ENCODE results near the gene MMAB. TPM values are rescaled to one million over a fixed set of nuclear protein-coding genes. Genes with fewer than 3 reads are reported as not detected.

Gene MMAB
- total RNA-seq, 1 experiment from 2014 or later = 24.3 TPM

DNA sequence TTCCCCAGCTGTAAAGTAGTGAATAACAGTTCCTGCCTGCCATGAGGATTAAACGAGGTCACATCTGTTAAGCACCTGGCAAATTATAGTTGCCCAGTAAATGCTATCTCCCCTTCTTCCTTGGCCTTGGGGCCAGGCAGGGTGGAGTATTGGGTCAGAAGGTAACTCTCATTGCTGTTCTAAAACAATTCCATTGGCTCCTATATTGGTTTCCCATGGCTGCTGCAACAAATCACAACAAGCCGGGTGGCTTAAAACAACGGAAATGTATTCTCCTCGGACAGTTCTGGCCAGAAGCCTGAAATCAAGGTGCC lies 31.9 kb downstream of the MMAB start:
- no peak for DNase-seq
- 0 out of 4 replicates have a peak, but pooled peaks cover 4 to 6% of the 10 kb centered on the region in 2 experiments for H3K4me1 Mint-ChIP-seq
- H3K79me2 ChIP-seq (ENCODE audit: insufficient read depth, low read length) = no peaks in the 10 kb centered on the region
- H3K9ac ChIP-seq (ENCODE audit: extremely low read depth, insufficient read length, low read length) = no peak overlapping the region
- no peak overlapping the region for H3T11ph ChIP-seq (ENCODE audit: low read length)
- H3K4me3 Mint-ChIP-seq = no peak overlapping the region
- H4K91ac ChIP-seq (ENCODE audit: insufficient read length, low read depth, low read length) = no peak overlapping the region
- H3K23ac ChIP-seq (ENCODE audit: insufficient read length, low read depth, low read length) = no peak overlapping the region
- H2AK5ac ChIP-seq (ENCODE audit: insufficient read length, low read length) = no peak overlapping the region
- no peaks in the 10 kb centered on the region for H3K79me1 ChIP-seq (ENCODE audit: insufficient read depth, low read depth, low read length, poor library complexity, severe bottlenecking)
- H3K4me2 ChIP-seq (ENCODE audit: insufficient read depth, insufficient read length, low read length) = no peak overlapping the region
- no peak overlapping the region for H2BK15ac ChIP-seq (ENCODE audit: low read depth, low read length)
- no peaks in the 10 kb centered on the region for H3K9me3 ChIP-seq (ENCODE audit: control insufficient read depth, low read depth, low read length)
- H3K27ac ChIP-seq (ENCODE audit: insufficient read length, low read depth, low read length) = no peak overlapping the region
- H3K23me2 ChIP-seq (ENCODE audit: insufficient read length, low read depth, low read length, poor library complexity, severe bottlenecking) = no peaks in the 10 kb centered on the region
- no peak overlapping the region for H3K18ac ChIP-seq (ENCODE audit: insufficient read length, low read depth, low read length)
- no peak overlapping the region for H2BK120ac ChIP-seq (ENCODE audit: low read depth, low read length, poor library complexity, severe bottlenecking)
- H2BK5ac ChIP-seq (ENCODE audit: insufficient read length, low read length) = no peak overlapping the region
- H4K5ac ChIP-seq (ENCODE audit: insufficient read length, low read depth, low read length) = no peak overlapping the region
- H3K4ac ChIP-seq (ENCODE audit: low read depth, low read length) = no peak overlapping the region
- H2BK20ac ChIP-seq (ENCODE audit: low read depth, low read length, poor library complexity, severe bottlenecking) = no peak overlapping the region
- TF ChIP-seq, protein P1, sequence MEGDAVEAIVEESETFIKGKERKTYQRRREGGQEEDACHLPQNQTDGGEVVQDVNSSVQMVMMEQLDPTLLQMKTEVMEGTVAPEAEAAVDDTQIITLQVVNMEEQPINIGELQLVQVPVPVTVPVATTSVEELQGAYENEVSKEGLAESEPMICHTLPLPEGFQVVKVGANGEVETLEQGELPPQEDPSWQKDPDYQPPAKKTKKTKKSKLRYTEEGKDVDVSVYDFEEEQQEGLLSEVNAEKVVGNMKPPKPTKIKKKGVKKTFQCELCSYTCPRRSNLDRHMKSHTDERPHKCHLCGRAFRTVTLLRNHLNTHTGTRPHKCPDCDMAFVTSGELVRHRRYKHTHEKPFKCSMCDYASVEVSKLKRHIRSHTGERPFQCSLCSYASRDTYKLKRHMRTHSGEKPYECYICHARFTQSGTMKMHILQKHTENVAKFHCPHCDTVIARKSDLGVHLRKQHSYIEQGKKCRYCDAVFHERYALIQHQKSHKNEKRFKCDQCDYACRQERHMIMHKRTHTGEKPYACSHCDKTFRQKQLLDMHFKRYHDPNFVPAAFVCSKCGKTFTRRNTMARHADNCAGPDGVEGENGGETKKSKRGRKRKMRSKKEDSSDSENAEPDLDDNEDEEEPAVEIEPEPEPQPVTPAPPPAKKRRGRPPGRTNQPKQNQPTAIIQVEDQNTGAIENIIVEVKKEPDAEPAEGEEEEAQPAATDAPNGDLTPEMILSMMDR (conservative IDR thresholded peaks at IDR 0.05) = no peak
- no peak overlapping the region for H2AFZ ChIP-seq (ENCODE audit: low read length)
- WGBS (ENCODE audit: extremely low coverage, insufficient read length, low lambda C conversion rate) = no CpG with 5 or more reads among the region's 4 CpGs
- no peaks in the 10 kb centered on the region for H3K36me3 Mint-ChIP-seq (ENCODE audit: insufficient read depth in 1 of 3, low read depth in 3 of 3)
- no peaks in the 10 kb centered on the region for H3K27me3 ChIP-seq (ENCODE audit: insufficient read depth, low read length)
- H4K20me1 ChIP-seq (ENCODE audit: control insufficient read depth, insufficient read depth, insufficient read length) = no peaks in the 10 kb centered on the region
- H3K27me3 Mint-ChIP-seq (ENCODE audit: low read depth) = no peaks in the 10 kb centered on the region
- no peaks in the 10 kb centered on the region for H3K4me1 ChIP-seq (ENCODE audit: insufficient read depth, low read length)
- no peak overlapping the region for H2BK12ac ChIP-seq (ENCODE audit: insufficient read length, low read depth, low read length)
- no peak overlapping the region for H3K56ac ChIP-seq (ENCODE audit: insufficient read length, low read depth, low read length)
- H3K27ac Mint-ChIP-seq = peak overlapping the region in 1 of 3 experiments; percentile 6; a peak in 2 of 7 replicates
- no peak overlapping the region for H4K8ac ChIP-seq (replicated peaks; ENCODE audit: insufficient read length, low read depth, low read length)
- no peak overlapping the region for H3K14ac ChIP-seq (ENCODE audit: insufficient read depth, low read length)
- no peaks in the 10 kb centered on the region for H3K9me3 Mint-ChIP-seq
